Globus pallidus (tissue), 1 donor: ENCODE measurements around the gene PTPN6.

Experiments used
- DNase-seq: peaks from one replicate; pipeline ENCODE4 v3.0.0-alpha.2; 2015; ENCODE audit warnings: low spot score

Gene PTPN6

DNA sequence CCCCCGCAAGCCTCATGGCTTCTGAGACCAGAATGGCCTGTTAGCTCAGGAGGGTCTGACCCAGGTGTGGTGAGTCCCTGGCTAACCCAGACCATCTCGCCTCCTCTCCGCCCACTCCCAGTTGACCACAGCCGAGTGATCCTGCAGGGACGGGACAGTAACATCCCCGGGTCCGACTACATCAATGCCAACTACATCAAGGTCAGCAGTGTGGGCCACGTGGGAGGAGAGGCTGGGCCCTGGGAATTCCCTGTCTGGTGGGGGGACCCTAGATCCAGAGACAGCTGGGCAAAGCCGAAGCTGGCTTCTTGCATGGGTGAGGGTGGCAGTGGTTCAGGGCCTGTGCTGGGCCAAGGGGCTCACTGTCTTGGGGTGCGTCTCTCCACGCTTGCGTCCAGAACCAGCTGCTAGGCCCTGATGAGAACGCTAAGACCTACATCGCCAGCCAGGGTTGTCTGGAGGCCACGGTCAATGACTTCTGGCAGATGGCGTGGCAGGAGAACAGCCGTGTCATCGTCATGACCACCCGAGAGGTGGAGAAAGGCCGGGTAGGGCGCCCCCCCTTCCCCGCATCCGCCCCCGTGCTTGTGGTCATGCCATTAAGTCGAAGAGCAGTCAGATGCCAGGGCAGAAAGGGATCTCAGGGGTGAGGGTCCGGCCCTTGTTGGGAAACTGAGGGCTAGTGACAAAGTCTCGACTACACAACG, 5.0 kb downstream of the PTPN6 start:
- DNase-seq: no peak

DNA sequence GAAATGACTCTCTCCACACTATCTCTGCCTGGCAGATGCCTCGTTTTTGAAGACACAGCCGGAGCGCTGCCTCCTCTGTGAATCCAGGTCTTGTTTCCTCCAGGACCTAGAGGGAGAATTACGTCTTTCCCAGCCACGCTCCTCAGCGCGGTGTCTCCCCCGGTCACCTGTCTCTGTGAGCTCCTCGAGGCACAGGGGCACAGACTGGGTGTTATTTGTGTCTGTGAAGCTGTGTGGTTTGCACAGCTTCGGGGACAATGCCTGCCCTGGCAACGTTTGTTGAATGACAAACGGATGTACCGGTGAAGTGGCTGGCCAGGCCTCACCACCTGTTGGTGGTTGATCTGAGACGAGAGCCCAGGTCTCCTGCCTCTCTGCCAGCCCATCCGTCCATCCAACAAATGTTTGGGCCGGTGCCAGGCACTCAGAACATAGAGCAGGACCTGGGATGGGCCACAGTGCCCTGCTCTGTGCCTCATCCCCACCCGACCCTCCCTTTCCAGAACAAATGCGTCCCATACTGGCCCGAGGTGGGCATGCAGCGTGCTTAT, 6.1 kb downstream of the PTPN6 start:
- DNase-seq: no peak

DNA sequence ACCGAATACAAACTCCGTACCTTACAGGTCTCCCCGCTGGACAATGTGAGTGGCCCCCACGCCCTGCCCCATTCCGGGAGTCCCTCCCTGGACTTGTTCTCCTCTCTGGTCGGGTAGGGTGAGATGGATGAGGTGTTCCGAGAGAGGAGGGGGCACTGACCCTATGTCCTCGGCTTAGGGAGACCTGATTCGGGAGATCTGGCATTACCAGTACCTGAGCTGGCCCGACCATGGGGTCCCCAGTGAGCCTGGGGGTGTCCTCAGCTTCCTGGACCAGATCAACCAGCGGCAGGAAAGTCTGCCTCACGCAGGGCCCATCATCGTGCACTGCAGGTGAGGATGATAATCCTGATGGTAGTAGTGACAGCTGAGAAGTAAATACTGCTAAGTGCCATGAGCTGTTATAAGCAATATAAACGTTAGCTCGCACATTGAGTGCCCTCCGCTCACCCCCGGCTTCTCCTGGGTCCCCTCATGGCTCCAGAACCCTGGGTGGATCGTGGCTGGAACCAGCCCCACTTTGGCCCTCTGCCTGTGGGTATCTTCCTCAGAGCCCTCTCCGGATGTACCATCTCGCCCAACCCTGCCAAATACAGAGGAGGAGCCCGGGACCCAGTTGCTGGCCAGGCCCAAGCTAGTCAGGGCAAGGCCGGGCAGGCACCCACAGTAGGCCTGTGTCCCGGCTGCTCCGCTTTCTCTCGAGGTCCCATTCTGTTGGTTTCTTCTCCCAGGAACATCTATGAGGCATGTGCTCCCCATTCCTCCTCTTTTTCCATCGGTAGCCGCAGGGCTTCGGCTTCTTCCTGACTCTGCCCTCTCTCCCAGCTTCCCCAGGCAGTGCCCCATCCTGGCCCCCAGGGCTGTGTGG, 6.8 kb downstream of the PTPN6 start:
- no peak for DNase-seq

DNA sequence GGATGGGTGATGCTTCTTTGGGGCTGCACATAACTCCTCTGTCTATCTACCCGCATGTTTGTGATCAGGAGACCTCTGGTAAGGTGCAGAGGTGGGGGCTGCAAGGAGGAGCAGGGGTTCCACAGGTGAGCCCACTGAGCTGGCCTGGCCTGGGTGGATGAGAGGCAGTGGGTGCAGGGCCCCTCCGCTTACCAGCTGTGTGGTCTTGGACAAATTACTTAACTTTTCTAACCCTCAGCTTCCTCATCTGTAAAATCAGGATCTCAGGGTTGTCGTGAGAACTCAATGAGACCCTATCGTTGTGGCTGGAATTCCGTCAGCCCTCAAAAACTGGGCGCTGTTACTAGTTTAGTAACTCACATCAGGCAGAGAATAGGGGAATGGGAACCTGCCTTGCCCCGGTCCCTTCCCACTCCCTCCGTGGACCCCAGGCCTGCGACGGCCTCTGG, 7.5 kb downstream of the PTPN6 start:
- no peak for DNase-seq

DNA sequence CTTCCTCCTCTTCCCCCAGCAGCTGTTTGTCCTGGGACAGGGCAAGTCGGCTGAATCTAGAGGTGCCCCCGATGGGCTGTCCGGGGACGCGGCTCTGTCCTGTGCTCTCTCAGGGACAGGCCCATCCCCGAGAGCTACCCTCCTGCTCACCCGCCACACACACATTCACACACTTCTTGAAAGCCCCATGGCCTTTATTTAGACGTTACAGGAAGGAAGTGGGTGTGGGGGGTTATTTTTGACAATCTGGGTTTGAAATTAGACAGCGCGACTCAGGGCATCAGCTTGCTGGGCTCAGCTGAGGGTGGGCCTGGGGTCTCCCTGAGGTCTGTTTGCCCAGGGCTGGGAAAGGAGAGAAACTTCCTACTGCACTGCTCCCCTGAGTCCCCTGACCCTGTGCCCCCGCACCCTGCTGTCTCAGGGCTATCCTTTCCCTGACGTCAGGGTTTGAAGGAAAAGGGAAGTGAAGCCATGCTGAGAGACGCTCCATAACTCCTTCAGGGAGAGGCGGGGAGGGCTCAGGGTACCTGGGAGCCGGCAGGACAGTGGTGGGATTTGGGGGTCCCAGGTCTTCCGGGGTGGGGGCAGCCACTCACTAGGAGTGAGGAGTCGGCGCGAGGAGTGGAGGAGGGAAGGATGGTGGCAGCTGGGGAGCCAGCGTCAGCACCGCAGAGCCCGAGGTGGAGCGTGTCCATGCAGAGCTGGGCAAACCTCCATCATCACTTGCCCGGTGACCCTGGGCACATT, 8.1 kb downstream of the PTPN6 start:
- DNase-seq: no peak

DNA sequence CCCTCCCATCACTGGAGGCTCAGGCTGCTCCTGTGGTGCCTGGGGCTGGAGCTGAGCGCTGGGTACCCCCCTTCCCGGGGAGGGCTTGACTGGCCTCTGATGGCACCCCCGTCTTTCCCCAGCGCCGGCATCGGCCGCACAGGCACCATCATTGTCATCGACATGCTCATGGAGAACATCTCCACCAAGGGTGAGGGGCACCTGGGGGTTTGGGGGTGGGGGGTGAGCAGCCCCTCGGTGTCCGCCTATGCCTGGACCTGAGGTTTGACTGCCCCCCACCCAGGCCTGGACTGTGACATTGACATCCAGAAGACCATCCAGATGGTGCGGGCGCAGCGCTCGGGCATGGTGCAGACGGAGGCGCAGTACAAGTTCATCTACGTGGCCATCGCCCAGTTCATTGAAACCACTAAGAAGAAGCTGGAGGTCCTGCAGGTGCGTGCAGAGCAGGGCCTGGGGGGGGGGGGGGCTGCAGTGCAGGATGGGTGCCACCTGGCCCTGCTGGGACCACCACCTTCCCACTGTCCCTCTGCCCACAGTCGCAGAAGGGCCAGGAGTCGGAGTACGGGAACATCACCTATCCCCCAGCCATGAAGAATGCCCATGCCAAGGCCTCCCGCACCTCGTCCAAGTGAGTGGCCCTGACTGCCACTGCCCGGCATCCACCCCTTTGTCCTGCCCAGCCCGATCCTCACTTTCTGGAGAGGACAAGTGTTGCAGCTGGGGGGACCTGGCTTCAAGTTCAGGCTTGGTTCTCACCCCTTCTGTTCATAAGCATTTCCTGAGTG, 8.8 kb downstream of the PTPN6 start:
- DNase-seq: no peak

DNA sequence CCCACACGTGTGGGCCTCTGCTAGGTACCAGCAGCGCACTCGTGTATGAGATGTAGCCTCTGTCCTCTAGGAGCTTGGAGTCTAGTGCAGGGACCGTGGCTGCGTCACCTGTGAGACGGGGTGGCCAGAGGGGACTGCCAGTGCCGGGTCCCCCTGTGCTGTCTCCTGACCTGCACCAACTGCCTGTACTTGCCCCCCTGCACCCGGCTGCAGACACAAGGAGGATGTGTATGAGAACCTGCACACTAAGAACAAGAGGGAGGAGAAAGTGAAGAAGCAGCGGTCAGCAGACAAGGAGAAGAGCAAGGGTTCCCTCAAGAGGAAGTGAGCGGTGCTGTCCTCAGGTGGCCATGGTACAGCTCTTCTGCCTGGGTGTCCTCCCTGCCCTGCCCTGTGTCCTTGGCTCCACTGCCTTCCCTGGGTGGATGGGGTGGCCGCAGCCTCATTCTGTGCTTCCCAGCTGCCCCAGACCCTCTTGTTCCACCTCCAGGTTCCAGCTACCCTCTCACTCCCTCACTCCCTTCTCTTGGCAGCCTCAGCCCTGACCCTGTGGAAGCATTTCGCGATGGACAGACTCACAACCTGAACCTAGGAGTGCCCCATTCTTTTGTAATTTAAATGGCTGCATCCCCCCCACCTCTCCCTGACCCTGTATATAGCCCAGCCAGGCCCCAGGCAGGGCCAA, 9.6 kb downstream of the PTPN6 start:
- DNase-seq: no peak

DNA sequence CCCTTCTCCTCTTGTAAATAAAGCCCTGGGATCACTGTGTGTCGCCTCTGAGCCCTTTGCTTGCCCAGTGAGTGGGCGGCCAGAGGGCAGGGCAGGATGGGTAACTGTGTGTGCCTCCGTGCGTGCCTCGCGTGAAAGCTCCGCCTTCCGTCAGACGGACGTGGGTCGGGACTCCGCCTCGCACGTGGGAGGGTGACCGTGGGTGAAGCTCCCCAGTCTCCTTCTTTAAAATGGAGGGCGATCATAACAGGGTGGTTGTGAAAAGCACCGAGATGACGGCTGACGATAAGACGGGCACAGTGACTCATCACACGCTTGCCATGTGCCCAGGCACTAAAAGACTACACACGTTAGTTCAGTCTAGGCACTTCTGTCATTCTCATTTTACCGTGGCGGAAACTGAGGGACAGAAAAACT, 10.1 kb downstream of the PTPN6 start:
- DNase-seq: no peak

DNA sequence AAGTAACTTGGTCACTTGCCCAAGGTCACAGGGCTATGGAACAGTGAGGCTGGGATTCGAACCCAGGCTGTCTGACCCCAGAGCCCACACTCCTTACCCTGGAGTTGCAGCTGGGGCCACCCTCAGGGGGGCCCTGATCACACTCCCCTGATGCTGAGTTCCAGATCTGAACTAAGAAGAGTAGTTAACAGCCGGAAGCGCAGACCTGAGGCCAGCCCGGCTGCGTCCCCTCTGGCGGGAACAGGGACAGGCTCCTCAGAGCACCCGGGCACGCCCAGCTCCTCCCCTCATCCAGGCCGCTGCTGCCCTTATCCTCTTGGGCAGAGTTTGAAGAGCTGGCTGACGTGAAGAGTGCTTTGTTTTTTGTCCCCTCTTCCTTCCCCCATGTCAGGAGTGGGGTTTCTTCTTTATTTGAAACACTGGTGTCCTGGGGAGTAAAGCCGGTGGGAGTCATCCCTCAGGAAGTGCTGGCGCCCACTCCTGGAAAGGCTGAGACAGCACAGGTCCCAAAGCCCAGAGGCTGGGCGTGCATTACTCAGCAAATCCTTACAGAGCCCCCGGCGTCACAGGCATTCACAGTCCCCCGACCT, 10.6 kb downstream of the PTPN6 start:
- no peak for DNase-seq

DNA sequence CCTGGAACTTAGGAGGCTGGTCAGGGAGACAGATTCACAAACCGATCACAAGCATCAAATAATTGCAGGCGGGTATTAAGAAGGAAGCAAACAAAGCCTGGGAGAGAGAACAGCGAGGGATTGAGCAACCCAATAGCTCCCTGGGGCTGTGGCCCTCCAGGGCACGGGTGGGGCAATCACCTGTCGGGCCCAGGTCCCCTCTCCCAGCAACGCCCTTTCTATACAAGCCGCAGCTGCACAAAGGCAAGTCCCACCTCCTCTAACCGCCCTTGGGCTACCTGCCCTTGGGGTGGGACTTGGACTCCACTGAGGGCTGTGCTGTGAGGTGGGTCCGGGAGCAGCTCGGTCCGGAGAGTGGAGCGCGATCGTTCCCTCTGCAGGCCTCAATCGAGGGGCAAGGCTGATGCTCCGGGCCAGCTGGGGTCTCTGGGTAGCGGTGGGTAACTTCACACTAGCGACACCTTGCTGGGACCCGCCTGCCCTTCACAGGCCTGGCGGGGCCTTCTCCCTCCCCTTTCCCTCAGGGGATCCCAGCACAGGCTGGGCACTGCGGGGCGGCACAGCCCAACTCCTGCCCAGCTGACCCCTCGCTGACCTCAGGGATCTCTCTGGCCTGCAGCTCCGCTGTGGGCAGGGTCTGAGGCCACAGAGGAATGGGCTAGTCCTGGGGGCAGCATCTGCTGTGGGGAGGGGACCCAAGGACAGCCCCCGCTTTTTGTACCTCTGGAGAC, 11.3 kb downstream of the PTPN6 start:
- DNase-seq: no peak

DNA sequence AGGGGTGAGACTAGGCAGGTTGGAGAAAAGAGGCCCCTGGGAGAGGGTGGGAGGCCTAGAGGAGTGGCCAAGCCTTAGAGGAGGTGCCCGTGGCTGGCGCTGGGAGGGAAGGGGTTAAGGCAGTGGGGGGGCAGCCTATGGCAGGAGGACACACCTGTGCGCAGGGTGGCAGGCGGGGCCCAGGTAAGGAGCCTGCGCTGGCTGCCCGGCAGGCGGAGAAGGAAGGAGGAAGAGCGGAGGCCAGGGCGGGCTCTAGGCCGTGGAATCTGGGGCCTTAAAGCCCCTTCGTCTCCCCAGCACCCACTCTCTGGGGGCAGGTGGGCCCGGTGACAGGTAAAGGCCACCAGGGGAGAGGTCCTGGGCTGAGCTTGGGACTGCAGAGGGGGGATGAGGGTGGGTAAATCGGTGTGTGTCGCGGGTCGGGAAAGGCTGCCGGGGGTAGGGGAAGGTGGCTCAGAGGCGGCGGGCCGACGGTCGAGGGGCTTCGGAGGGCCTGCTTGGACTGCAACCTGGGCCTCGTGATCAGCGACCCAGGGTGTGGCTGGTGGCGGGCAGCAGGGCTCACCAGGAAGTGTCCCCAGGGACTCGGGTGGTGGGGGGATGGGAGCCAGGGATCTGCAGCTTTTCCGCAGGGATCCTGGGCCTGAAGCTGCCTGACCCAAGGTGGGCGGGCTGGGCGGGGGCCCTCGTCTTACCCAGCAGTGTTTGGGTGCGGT, 12.0 kb downstream of the PTPN6 start:
- no peak for DNase-seq

DNA sequence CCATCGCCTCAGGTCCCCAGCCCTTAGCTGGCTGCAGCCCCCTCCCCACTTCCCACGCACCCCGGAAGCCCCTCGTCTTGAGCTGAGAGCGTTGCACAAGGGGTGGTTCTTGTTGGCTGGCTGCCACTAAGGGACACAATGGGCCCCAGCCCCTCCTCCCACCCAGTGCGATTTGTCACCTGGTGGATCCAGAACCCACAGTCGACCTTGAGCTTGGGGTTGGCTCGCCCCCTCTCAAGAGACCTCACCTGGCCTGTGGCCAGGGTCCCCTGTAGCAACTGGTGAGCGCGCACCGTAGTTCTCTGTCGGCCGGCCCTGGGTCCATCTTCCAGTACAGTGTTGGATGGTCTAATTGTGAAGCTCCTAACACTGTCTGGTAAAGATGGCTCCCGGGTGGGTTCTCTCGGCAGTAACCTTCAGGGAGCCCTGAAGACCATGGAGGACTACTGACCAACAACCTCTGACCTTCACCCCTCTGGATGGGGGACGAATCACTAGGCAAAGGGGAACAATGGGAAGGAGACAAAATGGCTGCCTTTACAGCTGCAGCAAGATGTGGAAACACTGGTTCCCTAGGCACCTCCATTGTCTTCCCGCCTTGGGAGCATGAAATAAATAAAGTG, 12.7 kb downstream of the PTPN6 start:
- DNase-seq: no peak

DNA sequence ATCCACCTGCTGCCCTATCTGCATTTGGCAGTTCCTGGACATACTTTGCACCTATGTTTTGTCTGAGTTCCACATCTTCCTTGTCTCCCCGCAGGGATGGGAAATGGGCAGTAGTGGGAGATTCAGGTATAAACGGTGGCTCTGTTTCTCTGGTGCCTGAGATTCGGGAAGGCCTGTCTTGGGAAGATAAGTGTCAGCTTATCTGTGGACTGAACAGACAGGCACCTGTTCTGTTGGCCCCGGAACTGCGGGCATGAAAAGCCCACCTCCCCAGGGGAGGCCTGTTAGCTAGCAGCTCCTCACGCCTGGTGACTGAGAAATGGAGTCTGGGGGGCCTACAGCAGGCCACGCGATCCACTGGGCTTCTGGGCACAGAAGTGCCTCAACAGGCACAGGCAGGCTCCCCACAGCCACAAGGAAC, 13.5 kb downstream of the PTPN6 start:
- DNase-seq: no peak

DNA sequence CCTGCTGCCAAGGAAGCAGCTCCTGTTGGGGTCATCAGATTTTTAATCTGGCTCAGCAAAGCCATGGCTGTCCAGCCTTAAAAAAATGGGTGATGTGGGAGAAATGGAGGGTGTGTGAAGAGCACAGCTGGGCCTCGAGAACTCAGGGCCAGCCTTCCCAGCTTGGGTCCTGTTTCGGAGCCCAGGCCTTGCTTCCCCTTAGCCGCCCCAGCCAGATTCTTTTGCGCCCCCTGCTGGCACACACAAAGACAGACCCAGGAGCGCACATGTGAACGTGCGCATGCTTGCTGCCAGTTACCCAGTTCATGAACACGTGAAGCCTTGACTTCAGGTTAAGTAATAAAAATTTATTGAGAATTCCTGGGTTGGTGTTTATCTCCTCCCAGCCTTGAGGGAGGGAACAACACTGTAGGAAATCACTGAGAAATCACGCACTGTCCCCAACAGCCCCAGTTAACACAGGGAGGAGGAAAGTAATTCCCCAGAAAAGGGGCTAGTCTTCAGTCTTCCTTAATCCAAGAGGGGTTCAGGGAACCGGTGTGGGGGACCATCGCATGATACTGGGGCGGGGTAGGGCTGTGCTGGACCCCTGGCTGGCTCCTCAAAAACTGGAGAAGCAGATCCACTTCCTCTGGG, 14.0 kb downstream of the PTPN6 start:
- DNase-seq: peak; percentile 84

DNA sequence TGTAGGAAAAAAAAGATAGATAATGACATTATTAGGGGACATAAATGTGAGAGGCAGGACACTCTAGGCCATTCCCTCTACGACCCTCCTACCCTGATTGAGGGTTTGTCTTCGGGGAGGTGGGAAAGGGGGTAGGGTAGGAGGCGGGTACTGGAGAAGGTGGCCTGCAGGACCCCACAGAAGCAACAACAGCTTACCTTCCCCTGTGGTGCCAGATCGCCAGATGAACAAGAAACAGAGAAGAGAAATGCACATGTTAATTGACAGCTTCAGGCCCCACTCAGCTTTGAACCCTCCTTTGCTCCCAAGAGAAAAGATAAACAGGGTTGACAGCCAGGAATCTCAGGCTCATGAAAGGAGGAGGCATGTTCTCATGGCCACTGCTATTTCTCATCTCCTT, 14.6 kb downstream of the PTPN6 start:
- DNase-seq: no peak

DNA sequence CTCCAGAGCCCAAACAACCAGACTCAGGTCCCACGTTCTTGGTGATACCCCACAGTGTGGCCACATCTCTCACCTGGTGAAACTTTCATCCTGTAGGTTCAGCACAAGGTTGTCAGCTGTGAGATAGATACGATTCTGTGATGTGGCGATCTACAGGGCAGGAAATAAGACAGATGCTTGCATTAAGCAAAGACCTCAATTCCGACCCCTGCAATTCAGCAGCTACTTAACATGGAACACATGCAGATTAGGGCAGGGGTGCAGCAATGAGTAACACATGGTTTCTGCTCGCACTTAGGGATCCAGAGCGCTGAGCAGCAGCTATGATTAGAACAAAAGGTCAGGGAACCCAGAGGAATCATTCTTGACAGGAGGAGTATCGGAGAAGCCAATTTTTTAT, 15.2 kb downstream of the PTPN6 start:
- no peak for DNase-seq

DNA sequence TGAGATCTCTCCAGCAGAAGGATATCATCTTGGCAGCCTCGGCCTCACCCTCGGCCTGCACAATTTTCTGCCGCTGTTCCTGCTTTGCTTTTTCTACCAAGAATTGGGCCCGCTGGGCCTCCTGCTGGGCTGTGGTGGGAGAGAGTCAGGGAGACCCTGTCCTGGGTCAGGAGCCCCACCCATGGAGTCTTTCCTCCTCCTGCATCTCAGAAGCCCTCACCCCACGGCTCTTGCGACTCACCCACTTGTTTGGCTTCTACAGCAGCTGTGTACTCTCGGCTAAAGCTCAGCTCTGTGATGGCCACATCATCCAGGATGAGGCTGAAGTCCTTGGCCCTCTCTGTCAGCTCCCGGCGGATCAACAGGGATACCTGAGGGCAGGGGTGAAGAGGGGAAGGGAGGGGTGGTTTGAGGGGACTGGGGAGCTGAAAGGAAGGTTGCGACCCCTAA, 16.5 kb downstream of the PTPN6 start:
- DNase-seq: no peak

DNA sequence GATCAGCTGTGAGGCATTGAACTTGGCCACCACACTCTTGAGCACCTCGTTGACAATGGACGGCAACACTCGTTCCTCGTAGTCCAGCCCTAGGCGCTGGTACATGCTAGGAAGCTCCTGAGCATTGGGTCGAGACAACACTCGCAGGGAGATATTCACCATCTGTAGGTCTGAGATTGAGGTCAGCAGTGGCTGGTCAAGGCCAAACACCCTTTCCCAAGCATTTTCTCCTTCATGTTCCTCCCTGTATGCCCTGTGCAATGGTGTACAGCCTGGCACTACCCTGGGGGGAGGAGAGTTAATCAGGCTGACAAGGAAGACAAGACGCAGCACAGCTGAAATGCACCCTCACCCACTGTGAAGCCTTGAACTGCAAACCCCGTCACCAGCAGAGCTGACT, 17.3 kb downstream of the PTPN6 start:
- no peak for DNase-seq
